ENCODE data around the gene PARD6B.
"Not testable (repeated sequence)": the region's sequence is repeated elsewhere in the genome, so short reads cannot be mapped to it uniquely, and the experiment has no call there.

The PARD6B gene

GRCh38 chr20:50774515-50774914 is 43.1 kb downstream of the PARD6B start:
- no peak for DNase-seq (ENCODE audit: low read depth)

- DNase-seq (ENCODE audit: low read depth): no peak
Measured at GRCh38 chr20:50776122-50776817, 44.9 kb downstream of the PARD6B start.

- no peak for DNase-seq (ENCODE audit: low read depth)
Measured at GRCh38 chr20:50777373-50777772, 46.0 kb downstream of the PARD6B start.

- DNase-seq (ENCODE audit: low read depth): not testable (repeated sequence)
Measured at GRCh38 chr20:50778994-50779393, 47.6 kb downstream of the PARD6B start.

GRCh38 chr20:50783390-50783789 is 52.0 kb downstream of the PARD6B start:
- no peak for DNase-seq (ENCODE audit: low read depth)

GRCh38 chr20:50783903-50784302 is 52.5 kb downstream of the PARD6B start:
- DNase-seq (ENCODE audit: low read depth): no peak

GRCh38 chr20:50784464-50784863 is 53.1 kb downstream of the PARD6B start:
- DNase-seq (ENCODE audit: low read depth): no peak

GRCh38 chr20:50786703-50787102 is 55.3 kb downstream of the PARD6B start:
- DNase-seq (ENCODE audit: low read depth): no peak

GRCh38 chr20:50787181-50787580 is 55.8 kb downstream of the PARD6B start:
- DNase-seq (ENCODE audit: low read depth): no peak

GRCh38 chr20:50788045-50788991 is 56.9 kb downstream of the PARD6B start:
- DNase-seq (ENCODE audit: low read depth): no peak

GRCh38 chr20:50789968-50790650 is 58.7 kb downstream of the PARD6B start:
- no peak for DNase-seq (ENCODE audit: low read depth)

GRCh38 chr20:50790651-50791277 is 59.4 kb downstream of the PARD6B start:
- peak; percentile 66 for DNase-seq (ENCODE audit: low read depth)

GRCh38 chr20:50792708-50793574 is 61.6 kb downstream of the PARD6B start:
- no peak for DNase-seq (ENCODE audit: low read depth)

- not testable (repeated sequence) for DNase-seq (ENCODE audit: low read depth)
Measured at GRCh38 chr20:50793575-50794016, 62.2 kb downstream of the PARD6B start.

GRCh38 chr20:50794181-50794845 is 62.9 kb downstream of the PARD6B start:
- DNase-seq (ENCODE audit: low read depth): no peak

- peak; percentile 74 for DNase-seq (ENCODE audit: low read depth)
Measured at GRCh38 chr20:50794846-50795634, 63.7 kb downstream of the PARD6B start, which contains the start of gene BCAS4. Gene BCAS4 (plus strand): TSS chr20:50795061. CDS start chr20:50795084, 23 bp downstream.

- DNase-seq (ENCODE audit: low read depth): no peak
Measured at GRCh38 chr20:50797142-50797541, 65.8 kb downstream of the PARD6B start.

- no peak for DNase-seq (ENCODE audit: low read depth)
Measured at GRCh38 chr20:50798650-50799049, 67.3 kb downstream of the PARD6B start.

GRCh38 chr20:50799176-50799889 is 68.0 kb downstream of the PARD6B start:
- no peak for DNase-seq (ENCODE audit: low read depth)
